Subcutaneous adipose tissue (tissue), 4 donors: ENCODE data around the gene ASIC2. TPM values are rescaled to one million over a fixed set of nuclear protein-coding genes. Genes with fewer than 3 reads are reported as not detected.

Experiments used
- total RNA-seq, 4 donors: library from RNA; depleted of rRNA; stranded (reverse); fragments of >200 nt; gene quantifications; one replicate each; pipeline ENCODE4 v1.1.0, GENCODE V29; 2016
- TF ChIP-seq, protein P1 (sequence below): fragments of 450-650 bp; IDR thresholded peaks from one replicate; pipeline ENCODE4 v1.5.1; 2016; ENCODE audit warnings: low read depth, mild to moderate bottlenecking, control low read depth, antibody characterized with exemption, moderate library complexity

Gene ASIC2
- total RNA-seq, 4 donors from 2014 or later = not detected

DNA sequence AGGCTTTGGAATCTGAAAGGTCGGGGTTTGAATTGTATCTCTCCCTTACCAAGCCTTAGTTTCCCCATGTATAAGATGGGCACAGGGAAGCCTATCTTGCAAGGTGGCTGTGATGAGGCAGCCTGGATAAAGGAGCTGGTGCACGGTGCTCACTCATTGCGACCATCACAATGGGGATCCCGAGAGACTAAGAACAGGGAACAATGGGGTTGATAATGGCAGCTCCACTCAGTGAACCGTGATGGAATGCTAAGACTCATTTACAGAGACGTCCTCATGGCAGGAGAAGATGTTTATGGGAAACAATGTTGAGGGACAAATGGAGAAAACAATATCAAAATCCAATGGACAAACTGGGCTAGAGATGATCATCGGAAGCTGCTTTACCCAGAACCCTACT is 219.7 kb downstream of the ASIC2 start:
- TF ChIP-seq, protein P1, sequence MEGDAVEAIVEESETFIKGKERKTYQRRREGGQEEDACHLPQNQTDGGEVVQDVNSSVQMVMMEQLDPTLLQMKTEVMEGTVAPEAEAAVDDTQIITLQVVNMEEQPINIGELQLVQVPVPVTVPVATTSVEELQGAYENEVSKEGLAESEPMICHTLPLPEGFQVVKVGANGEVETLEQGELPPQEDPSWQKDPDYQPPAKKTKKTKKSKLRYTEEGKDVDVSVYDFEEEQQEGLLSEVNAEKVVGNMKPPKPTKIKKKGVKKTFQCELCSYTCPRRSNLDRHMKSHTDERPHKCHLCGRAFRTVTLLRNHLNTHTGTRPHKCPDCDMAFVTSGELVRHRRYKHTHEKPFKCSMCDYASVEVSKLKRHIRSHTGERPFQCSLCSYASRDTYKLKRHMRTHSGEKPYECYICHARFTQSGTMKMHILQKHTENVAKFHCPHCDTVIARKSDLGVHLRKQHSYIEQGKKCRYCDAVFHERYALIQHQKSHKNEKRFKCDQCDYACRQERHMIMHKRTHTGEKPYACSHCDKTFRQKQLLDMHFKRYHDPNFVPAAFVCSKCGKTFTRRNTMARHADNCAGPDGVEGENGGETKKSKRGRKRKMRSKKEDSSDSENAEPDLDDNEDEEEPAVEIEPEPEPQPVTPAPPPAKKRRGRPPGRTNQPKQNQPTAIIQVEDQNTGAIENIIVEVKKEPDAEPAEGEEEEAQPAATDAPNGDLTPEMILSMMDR = no peak

DNA sequence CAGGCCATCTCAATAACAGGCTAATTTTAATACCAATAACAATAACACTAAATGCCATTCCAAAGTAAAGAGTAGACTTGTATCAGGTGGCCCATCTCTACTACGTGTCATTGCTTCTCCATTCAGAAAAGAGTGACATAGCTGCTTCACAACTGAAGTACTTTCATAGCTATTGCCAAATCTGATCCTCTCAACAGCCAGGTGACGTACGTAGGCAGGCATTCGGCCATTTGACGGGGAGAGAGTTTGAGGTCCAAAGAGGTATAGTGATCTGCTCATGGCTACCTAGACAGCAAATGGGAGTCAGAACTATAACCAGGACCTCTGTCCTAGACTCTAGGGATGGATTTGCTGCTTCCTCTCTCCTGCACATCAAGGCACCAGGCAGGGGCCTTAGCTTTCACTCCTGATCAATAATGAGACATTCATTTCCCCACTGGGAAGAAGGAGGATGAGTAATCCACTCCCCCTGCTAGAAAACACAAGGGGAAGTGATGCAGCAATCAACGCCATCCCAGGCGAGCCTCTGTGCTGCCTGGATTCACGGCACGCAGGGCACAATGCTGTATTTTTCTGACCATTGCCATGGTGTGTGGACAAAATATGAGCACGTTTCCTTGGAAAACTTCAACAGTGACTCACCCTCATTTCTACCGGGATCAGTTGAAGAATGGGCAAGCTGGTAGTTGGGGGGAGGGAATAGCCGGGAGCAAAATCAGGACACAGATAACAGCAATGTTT is 220.5 kb downstream of the ASIC2 start:
- TF ChIP-seq, protein P1 = no peak

DNA sequence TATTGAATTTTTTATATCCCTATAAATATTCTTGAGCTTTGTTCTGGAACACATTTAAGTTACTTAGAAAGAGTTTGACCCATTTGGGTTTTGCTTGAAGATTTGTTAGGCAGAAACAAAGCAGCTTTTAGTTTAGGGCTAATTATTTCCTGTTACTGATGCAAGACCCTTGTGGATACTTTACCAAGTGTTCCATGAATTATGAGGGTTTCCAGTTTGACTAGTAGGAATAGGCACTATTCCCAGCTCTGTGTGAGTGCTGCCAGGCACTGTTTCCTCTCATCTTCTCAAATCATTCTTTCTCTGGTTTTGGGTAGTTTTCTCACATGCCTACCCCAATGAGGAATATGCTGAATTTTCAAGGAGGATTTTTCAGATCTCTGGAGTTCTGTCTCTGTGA is 221.4 kb downstream of the ASIC2 start:
- TF ChIP-seq, protein P1 = no peak

DNA sequence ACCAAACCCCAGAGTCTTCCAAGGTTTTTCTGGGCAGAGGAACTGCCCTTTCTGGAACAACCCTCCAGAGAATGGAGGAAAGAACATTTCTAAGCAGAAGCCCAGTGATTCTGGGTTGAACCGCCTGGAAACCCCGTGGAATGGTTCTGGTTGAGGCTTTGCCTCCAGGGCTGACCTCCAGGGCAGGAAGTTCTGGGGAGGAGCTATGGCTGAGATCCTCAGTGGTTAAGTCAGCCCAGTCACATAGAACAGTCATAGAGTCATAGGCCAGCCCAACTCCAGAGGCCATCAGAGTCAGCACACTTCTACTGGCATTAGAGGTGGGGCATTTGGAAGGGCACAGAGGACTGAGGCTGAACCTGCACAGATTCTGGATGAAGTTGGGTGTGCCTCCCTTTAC is 235.5 kb downstream of the ASIC2 start:
- TF ChIP-seq, protein P1 = no peak

DNA sequence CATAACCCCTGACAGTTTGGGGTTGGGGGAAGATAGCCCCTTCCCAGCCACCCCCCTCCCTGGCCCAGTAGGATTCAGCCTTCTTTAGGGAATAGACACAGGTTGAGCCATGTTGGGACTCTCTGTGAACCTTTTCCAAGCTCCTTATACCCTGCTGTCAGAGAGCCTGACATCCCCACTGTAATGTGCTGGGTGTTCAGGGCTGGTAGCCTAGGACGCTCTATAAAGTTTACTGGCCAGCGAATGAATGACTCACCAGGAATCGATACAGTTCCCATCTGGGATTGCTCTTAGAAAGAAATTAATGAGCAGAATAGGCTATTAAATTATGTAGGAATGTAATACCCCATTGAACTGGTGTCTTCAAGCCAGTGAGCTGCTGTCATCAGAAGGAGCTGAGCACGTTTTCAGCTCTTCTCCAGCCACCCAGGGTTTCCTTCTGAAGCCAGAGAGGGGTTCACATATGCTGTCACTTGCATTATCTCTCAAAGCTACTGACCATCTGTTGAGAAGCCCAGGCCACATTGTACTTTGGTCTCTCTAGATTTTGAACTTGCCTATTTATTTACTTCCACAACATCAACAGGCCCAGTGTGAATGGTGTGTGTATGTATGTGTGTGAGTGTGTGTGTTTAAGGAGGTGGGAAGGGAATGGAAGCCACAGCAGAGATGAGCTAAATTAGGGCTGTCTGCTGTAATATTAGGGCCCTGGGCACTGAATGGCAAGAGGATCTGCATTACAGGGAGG is 236.5 kb downstream of the ASIC2 start:
- TF ChIP-seq, protein P1 = no peak

DNA sequence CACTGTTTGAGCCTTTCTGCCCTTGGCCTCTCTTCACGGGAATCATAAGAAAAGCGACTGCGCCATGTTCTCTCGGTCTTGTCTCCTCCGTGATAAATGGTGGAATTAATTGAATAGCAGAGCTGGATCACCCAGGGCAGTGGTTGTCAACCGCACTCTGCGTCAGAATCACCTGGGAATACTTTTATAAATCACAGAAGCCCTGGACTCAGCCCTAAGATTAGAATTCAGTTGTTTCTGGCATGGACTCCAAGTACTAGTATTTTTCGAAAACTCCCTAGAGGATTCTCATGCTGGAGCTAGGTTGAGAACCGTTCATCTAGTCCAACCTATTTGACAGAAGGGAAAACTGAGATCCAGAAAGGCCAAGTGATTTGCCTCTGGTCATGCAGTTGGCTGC is 237.3 kb downstream of the ASIC2 start:
- TF ChIP-seq, protein P1 = no peak

DNA sequence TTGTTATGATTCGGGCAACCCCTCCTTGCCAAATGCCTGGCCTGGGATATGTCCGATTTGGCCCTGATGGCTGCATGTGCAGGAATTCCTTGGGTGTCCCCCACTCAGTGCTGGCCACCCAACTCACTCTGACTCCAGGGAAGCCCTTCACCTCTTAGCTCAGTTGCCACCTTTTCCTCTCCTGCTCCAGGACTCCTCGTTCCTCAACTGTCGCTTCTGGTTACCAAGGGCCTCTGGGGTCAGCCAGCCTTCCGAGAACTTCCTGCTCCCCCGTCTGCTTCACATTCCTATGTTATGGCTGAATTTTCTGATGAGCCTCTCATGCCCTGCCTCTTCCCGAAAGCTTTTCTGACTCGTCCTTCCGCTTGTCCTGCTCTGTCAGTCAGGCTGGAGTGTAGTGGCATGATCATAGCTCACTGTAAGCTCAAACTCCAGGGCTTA is 237.9 kb downstream of the ASIC2 start:
- TF ChIP-seq, protein P1 = no peak
